ENCODE results near the gene OSBPL10.

Gene OSBPL10

DNA sequence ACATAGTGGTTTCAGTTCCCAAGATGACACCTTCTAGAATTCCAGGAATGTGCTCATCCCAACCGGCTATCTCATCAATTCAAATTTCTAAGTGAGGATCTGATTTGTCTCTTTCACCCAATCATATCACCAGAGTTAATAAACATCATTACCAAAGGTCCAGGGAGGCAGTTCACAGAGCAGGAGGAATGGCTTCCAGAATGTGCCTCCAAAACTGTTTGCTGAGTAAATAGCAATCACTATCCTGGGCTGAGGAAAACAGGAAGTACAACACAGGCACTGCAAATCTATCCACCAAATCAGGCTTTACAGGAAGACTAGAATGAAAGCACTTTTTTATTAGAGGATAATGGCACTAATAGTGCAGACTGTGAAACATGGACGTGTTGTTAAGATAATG, 61.5 kb downstream of the OSBPL10 start:
- no peak for DNase-seq

DNA sequence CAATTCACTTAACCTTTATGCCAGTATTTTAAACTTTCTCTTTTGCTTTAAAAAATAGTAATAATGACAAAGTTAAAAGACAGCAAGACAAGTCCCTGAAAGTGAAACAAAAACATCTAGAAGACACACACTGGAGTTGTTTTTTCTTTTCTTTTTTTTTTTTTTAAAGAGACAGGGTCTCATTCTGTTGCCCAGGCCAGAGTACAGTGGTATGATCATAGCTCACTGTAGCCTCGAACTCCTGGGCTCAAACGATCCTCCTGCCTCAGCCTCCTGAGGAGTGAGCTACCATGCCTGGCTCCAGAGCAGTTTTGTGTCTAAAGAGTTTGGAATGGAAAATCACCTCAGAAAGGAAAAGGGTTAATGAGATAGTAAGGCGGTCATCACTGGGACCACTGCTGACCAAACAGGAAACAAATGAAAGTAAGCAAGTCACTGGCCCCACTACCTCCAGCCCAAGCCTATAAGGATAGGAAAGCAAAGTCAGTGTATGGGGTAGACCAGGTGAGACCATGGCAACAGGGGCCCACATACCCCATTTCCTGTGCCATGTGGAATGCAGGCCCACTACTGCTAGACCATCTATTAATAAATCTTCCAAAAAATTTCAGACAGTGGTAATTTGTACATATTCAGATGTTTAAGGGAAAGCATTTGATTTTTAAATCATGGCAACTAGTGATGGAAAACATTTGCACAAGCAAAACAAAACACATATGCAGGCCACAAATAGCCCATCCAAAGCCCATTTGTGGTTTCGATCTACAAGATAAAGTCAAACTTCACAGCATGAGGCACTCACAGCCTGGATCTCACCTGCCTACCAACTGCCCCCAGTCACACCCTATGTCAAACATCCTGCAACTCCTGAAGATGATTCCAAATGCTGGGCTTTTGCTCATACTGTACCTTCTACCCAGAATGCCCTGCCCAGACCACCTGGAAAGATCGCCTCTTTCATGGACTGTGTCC, 62.6 kb downstream of the OSBPL10 start:
- DNase-seq = no peak

DNA sequence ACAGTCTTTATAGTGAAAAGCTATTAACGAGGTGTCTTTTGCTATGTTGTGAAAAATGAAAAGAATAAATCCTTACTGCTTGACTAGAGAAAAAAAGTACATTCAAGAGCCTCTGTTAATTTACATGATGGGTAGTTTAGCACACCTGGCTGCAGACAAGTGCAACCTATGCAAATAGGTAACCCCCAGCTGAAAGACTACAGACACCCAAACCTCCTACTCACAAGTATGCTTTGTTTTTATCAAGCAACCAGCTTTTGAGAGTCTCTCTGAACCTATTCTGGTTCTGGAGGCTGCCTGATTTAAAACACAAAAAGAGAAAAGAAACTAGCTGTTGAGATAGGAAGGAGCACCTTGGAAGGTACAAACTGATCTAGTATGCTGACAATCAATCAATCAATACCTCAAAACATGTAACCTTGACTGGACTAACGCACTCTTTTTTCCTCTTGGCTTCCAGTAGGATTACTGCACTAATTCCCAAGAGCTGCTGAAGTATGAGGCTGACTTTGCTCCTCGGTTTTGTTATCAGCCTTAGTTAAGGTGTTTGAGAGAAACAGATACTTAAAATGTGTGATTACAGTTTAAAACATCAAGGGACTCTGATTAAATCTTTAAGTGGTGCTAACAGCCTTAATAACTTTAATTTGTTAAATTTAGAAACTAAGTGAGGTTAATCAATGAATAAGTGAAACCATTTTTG, 63.6 kb downstream of the OSBPL10 start:
- no peak for DNase-seq

DNA sequence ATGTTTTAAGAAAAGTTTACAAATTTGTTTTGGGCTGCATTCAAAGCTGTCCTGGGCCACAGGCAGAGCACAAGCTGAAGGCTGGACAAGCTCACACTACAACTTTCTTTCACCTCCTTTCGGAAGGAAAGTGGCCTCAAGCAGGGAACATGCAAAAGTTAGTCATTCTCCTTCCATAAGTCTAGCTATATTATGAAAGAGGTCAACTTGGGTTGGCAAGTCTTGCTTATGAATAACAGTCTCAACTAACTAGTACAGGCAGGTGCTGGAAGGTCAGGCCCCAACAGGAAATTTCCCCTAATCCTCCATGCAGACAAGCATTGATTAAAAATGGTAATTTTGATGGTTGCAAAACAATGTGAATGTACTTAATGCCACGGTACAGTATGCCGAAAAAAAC, 69.4 kb downstream of the OSBPL10 start:
- no peak for DNase-seq

DNA sequence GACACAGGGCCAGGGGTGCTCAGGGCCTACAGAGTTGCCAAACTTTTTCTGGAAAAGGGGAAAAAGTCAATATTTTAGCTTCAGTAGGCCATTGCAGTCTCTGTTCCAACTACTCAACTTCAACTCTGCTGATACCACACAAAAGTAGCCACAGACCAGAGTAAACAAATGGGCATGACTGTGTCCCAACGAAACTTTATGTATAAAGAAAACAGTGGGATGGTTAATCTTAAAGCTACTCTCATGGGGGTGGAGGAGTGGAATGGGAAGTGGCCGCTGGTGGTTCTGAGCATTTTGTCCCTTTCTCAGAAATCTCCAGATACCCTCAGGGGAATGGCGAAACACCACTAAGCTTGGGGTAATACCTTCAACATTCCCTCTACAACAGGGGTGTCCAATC, 69.9 kb downstream of the OSBPL10 start:
- no peak for DNase-seq

DNA sequence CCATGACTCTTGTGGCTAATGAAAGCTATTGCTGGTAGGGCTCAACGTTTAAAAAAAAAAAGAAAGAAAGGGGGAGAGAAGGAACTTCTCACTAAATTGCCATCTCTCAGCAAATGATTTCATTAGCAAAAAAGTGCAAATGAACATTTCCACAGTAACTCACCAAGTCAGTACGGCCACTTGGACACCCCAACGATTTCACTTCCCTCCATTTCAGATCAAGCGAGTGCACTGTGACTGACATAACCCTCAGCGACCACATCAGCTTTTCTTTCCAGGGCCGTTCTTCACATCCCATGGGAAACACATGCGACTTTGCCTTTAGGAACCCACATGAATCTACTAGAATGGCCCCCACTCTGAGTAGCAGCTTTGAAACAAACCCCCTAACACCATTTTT, 71.6 kb downstream of the OSBPL10 start:
- no peak for DNase-seq

DNA sequence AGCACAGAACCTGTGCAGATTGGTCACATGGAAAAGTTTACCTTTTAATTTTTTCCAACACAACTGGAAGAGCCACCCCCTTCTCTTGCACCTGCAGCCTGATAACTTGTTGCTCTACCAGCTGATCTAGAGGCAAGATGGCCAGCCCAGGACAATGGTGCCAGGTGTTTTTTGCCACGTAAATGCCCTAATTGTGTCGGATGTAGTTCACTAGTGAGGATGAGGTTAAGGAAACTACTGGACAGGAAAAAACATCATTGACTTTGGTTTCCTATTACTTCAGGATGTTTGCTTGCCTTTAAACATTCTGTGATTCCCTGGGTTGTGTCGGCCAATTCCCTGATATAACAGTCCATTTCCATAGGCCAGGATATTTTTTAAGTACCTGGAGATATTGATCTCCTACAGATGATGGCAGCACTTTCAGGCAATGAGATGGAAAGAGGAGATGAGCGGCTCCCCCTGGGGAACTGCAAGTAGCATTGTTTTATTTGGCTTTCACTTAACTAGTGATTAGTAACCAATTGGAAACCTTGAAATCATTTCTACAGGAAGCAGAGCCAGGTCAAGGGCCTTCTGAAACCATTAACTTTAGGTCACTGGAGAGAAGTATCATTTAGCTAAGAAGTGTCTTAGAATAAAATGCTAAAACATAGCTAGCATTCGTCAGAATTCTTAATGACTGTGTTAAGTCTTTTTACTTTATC, 72.5 kb downstream of the OSBPL10 start:
- DNase-seq = no peak

DNA sequence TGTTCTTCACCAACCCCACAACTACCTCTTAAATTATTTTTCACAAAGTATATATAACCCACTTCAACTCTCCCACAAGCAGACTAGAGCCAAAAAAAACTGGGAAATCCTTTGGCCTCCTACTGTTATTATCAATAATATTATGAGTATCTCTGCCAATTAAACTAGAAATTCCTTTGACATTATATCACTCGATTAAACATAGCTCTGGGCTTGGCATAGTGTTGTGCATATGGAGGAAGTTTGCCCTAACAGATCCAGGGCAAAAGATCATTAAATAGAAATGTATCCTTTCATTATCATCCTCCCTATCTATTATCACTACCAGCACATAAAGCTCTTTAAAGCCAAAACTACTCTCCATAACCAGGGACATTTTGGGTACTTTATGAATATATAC, 74.9 kb downstream of the OSBPL10 start:
- DNase-seq = no peak

DNA sequence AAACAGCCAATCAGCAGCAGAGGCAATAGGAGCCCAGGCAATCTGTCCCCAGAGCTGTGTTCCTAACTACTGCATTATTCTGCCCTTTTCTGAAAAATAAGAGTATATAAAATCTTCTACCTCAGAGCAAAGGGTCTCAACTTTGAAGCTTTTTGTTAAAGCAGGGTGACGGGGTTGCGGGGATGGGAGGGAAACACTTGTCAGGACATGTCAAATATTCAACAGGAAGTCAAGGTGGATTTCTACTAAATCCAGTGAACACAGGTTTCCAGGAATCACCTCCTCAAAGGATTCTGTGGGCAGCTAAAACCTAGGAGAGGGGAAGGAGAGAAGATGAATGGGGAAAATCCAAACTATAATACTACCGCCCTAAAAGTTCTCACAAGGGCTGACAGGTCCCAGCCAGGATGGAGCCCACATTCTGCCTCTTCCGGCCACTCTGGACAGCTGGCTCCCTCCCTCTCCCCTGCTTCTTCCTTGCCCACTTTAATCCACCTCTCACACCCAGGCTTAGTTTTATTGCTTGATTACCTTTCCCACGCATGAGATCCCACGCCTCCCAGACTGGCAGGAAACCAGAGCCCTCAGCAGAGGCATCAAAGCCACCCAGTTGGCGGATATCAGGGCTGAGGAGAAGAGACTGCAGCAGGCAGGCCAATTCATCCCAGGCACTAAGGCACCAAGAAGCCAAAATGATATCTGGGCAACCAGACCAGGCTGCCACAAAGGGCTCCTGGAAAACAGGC, 77.2 kb downstream of the OSBPL10 start:
- no peak for DNase-seq

DNA sequence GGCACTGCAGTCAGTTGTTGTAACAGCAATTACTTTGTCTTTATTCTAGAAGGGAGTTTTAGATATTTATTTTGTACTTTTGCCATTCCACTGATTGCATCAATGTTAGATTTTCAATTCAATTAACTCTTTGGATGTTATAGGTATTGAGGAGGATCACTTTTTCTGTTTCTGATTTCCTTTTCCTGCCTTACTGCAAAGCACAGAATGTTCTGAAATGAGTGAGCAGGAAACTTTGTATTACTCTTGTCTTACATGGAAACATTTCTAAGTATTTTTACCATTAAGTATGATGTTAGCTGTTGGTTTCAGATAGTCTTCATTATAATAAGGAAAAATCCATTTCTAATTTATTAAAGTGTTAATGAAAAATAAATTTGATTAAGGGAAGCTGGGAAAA, 80.5 kb downstream of the OSBPL10 start:
- DNase-seq = no peak

DNA sequence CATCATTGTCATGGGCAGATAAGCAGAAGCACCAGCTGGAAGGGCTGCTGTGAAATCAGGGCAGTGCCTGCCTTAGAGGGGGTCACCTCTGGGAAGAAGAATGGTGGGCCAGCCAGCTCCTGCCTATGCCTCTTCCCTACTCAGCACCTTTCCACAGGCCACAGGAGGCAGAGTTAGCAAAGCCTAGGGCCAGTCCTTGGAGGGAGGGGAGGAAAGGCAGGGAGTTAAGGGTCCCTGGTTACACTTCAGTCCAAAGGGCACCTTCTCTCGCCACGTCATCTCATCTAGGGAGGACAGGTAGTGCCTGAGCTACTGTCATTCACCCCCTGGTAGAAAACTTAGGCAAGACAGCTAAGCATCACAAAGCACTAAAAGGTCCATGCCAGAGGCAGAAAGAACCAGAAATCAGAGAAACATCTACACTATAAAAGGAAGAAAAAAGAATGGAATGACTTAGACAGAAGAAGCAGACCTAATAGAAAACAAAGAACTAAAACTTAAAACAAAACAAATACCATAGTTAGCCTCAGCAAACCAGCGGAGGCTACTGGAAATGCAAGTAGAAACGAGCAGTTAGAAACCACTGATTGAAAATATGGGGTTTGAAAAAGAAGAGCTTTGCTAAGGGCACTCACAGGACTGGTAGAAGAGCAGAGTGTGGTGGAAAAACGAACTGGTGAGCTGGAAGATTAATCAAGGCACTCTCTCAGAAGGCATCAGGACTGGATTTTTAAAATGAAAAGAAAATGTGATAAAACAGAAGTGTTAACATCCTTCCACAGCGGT, 84.2 kb downstream of the OSBPL10 start:
- no peak for DNase-seq

DNA sequence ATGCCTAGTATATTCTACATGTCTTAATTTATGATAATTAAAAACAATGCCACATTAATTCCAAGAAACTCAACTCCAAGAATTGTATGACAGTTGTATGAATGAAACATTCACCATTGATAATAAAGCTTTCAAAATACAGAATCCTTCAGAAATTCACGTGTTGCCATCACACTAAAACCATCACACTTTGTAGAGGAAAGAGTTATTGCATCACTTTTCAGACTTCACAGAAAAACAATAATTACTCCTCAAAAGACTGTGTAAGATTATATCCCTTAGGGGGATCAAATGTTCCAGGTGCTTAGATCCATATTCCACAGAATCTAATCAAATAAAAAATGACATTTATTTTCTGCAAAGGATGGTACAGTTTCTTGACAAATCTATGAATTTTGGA, 85.0 kb downstream of the OSBPL10 start:
- DNase-seq = no peak

DNA sequence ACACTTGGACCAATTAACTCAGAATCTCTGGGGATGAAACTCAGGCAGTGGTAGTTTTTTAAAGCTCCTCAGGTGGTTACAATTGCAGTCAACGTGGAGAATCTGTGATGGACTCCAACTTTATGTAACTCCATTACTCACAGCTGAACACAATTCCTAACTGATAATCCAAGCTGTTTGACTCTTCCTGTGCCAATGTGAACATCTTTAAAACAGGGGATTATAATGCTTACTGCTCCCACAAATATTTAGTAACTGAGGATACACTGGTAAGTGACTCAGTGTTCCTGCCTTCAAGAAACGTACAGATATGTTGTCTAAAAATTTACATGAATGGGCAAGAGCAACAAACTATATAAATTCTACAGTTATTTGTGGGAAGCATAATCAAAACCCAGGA, 85.6 kb downstream of the OSBPL10 start:
- no peak for DNase-seq

DNA sequence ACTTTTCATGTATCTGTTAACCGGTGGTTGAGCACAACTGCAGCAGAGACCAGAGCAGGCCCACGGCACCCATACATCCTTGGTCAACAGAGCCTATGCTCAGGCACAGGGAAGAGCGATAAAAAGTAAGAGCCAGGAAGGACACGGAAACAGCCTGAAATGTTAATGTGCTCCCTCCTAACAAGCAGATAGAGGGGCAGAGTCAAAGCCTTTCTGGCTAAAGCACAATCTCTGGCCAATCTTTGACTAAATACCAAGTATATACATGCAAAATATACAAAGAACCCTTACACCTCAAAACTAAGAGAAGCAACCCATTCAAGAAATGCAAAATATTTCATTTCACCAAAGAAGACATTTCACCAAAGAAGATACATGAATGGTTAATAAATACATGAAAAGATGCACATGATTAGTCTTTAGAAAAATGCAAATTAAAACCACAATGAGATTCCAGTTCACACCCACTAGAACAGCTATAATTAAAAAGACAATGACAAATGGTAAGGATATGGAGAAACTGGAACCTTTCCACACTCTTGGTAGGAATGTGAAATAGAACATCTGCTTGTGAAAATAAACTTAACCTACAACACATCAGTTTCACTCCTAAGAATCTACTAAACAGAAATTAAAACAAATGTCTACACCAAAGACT, 88.0 kb downstream of the OSBPL10 start:
- no peak for DNase-seq

DNA sequence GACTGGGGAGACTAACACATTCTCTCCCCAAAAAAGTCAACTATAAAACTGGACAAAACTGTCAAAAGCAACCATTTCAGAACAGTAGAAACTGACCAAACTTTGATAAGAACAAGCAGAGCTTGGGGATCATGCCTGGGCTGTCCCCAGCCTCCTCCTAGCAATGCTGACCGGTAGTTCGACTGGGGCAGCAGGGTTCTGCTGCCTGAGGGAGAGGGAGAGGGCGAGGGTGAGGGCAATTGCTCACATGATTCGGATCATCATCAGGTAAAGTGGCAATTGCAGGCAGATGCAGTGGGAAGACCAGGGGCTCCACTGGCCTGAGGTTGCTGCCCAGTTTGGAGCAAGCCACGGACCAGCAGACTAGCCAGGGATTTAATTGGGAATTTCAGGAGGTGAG, 88.6 kb downstream of the OSBPL10 start:
- DNase-seq = no peak

DNA sequence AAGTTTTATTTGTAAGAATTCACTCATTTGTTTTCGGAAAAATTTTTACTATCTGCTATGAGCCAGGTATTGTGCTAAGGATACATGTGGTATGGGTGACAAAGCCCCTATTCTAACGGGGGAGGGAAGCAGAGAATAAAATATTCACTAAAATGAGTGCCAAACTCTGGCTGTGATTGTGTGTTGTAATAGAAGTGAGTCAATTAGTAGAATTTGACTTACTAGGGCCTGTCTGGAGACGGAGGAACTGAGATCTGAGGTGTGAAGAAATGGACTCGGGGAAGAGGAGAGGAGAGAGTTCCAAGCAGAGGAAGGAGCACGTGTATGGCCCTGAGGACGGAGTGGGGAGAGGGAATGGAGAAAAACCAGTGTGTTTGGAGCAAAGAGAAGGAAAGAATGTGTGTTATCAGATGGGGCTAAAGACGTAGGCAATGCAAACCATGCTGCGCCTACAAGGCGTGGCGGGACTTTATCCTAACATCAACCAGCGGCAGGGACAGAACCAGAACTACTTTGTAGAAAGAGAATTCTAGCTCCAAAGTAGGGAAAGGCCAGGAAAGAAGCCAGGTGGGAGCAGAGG, 89.1 kb downstream of the OSBPL10 start:
- DNase-seq = no peak

DNA sequence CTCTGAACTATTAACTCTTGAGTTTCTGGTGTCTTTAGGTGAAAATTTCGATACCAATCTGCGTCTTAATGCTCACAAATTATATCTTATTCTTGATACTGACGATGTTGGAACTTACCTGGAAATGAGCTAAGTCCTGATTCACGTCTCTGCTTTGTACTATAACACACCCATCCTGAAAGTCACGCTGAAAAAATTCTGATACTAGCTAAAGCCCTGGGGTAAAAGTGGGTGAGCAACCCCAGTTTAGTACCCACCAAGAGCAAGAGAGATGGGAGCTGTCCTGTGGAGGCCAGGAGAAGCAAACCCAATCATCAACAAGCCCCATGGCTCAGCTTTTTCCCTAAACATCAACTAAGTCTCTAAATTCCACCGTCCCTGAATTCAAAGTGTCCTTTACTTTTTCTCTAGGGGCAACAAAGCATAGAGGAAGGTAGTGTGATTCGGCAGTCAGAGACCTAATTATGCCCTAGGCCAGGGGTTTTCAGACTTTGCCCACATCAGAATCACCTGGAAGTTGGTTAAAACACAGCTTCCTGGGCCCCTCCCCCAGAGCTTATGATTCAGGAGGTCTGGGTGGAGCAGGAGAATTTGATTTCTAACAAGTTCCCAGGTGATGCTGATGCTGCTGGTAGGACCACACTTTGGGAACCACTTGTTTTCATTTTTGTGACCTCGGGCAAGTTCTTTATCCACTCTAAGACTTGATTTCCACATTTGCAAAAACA, 90.2 kb downstream of the OSBPL10 start:
- no peak for DNase-seq

DNA sequence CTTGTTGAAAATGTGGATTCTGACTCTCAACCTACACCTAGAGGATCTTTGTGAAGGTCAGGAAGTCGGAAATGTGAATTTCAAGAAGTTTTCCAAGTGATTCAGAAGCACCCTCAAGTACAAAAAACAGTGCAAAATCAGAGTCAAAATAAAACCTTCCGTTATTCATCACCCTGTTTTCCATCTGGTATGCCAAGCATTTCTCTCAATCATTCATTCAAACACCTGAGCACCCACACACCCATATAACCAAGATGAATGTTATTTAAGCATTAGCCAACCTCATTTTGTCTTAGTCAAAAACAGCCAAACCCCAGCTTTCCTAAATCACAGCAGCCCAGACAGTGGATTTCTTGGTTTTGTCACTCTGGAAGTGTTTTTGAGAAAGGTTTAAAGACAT, 91.1 kb downstream of the OSBPL10 start:
- DNase-seq = no peak

DNA sequence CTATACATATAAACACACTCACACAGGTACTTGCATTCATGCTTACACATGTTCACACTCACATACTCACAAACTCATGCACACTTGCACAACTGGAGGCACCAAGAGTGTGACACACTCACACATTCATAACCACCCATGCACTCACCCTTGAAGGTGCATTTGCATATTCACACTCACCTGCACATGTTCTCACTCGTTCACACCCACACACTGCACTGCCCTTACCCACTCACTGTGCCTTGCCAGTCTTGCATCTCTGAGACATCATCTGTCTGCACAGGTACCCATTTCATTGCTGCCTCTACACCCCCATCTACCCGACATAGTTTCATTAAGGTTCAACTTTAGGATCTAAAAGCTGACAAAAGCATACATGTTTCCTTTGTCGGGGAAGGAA, 95.8 kb downstream of the OSBPL10 start:
- DNase-seq = no peak

DNA sequence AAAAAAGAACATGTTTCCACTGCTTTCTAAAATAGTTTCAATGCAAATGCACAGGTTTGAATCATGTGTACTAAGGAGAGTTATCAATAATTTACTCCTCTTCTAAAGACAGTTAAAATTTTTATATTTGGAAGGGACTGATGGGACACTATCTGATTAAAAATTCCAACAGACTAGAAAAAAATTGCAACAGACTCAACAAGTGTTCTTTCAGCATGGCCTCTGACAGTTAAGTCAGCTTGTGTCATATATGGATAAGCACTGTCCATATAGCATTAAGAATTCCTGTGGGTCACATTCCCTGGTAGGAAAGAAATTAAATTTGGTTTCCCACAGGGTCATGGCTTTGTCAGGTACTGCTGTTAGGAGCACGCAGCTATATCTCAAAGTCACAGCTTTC, 96.8 kb downstream of the OSBPL10 start:
- no peak for DNase-seq

Measured in activated gamma-delta T cell (primary cell).